ENCODE measurements around the gene TECPR2. TPM values are rescaled to one million over a fixed set of nuclear protein-coding genes. Genes with fewer than 3 reads are reported as not detected.
"Not testable (repeated sequence)": the region's sequence is repeated elsewhere in the genome, so short reads cannot be mapped to it uniquely, and the experiment has no call there.

TECPR2 gene
- total RNA-seq, 1 donor from 2014 or later, result 10.9 TPM

GRCh38 chr14:102532204-102532658, 169.5 kb downstream of the TECPR2 start:
- ATAC-seq, result peak; percentile 68

GRCh38 chr14:102537981-102538601, 175.3 kb downstream of the TECPR2 start:
- no peak for ATAC-seq

DNA sequence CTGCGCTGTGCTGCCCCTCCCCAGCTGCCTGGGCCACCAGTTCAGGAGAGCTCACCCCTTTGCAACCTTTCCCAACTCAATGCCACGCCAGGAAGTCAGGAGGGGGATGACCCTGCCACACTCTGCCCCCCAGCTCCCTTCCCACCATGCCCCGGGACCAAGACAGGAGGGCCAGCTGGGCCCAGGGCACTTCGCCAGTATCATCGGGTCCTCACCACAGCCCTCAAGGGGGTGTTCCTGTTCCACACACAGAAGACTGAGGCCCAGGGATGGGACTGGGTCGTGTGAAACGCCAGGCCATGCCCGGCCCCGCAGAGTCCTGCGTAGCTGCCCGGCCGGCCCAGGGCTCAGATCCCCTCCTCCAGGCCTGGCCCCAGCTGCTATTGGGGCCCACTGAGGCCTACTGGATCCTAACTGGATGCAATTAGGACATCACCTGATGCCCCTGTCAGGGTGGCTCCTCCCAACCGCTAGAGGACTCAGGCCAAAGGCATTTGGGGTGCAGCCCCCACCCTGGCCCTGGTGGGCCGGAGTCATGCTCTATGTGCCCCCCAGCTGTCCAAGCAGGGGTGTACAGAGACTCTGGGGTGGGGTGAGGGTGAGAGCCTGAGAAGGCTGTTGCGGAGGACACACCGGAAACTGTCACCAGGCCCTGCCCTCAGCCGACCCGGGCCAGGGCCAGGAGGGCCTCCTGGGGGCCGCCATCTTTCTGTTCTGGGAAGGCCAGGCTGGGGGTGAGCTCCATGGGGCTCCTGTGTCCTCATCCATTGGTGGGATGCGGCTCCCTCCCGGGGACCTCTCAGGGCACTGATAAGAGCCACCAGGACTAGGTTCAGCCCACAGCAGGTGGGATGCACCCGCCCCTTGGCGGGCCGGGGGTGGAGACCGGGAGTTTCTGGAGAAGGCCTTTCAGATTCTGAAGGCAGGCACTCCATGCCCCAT, 176.1 kb downstream of the TECPR2 start:
- ATAC-seq, result no peak

DNA sequence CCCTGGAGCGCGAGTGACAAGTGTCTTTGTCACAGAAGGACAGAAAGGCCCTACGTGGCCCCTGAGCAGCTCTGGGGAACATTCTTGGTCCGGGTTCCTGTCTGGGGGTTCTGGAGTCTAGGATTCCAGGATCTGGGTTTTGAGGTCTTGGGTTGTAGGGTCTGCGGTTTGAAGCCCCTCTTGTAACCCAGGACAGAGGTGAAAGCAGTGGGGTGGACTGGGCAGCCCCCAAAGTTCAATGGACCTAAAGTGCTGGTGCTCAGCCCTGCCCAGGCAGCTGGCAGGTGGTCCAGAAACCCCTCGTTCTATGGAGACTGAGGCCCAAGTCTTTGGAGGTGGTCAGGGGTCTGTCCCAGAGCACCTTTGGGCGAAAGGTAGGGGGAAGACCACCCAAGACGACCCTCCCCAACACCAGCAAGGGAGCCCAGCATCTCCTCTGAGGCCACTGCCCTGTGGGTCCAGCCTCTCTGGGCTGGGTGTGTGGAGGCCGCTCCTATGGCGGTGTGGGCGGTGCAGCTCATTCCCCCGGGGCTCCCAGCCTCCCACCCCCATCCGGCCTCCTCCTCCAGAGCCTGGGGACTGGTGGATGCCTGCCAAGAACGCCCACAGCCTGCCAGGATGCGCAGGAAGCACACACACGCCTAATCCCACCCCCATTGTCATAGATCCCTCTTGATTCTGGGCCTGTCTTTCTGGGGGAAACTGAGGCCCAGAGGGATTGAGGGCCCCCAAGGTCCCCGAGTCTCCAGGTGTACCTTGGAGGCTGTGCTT, 177.0 kb downstream of the TECPR2 start:
- ATAC-seq, result no peak

DNA sequence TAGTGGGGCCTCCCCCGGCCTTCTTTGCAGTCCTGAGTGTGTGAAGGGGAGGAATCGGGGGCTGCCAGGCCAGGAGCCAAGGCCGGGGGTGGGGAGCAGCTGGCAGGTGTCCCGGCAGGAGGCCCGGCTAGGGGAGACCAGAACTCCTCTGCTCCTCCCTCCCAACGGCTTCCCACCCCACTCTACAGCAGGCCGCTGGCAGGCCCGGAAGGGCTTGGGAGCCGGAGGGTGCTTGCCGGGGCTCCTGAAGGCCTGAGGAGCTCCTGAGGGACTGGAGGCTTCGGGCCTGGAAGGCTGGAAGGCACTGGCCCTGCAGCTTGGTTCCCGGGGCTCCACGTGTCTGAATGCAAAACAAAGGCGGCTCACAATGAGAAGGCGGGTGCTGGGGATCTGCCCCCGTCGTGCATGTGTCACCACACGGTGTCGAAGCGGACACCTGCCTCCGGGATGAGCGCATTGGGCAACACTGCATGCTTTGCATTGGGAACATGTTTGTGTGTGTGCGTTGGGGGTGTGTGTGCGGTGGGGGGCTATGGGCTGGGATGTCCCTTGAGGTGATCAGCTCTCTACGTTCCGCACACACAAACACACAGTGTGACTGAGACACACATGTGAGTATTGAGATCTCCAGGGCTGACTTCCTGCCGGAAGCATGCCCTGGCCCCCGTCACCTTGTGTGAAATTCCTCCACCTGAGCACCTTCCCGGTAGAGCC, 177.7 kb downstream of the TECPR2 start:
- ATAC-seq, result peak; percentile 44

- not testable (repeated sequence) for ATAC-seq
These were observed 178.3 kb downstream of the TECPR2 start for GRCh38 chr14:102541029-102541491.

DNA sequence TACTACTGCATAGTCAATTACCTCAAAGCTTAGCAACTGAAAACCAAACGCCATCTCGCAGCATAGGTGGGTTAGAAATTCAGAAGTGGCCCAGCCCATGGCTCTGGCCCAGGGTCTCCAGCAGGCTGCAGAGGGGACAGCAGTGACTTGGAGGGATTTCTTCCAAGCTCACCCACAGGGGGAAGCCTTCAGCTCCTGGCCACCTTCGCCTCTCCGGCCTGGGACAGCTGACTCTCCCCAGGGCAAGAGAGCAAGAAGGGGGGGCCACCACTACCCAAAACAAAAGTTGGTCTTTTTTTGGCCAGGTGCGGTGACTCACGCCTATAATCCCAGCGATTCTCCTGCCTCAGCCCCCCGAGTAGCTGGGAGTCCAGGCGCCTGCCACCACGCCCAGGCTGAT, 179.0 kb downstream of the TECPR2 start:
- no peak for ATAC-seq

DNA sequence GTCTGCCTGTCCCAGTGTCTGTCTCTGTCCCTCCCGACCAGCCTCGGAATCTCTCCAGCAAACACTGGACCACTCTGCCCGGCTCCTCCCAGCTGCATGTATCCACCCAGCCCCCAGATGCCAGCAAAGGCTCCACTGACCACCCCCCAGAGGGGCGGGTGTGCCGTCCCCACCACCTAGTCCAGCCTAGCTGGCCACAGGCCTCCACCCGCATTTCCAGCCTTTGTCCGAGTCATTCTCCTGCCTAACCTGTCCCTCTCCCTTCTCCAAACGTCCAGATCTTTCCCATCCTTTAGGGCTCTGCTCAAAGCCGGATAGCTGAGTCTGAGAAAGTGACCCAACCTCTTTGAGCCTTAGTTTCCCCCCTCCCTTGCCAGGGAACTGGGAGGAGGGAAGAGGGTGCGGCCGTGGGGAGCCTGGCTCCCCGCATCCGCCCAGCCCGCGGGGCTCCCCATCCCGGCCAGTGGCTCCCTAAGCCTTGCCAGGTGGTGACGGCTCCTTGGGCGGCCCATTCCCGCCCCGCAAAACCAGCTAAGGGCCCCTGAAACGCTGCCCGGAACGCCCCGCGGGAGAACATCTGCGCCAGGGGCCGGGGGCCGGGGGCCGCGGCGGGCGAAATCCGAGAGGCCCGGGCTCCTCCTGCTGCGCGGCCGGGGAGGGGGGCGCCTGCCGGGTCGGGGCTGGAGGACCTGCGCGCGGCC, 181.5 kb downstream of the TECPR2 start:
- ATAC-seq, result peak; percentile 78

- ATAC-seq, result peak; percentile 84
These were observed 182.2 kb downstream of the TECPR2 start for GRCh38 chr14:102544747-102545460.

- ATAC-seq, result peak; percentile 27
These were observed 182.9 kb downstream of the TECPR2 start for GRCh38 chr14:102545461-102546265.

DNA sequence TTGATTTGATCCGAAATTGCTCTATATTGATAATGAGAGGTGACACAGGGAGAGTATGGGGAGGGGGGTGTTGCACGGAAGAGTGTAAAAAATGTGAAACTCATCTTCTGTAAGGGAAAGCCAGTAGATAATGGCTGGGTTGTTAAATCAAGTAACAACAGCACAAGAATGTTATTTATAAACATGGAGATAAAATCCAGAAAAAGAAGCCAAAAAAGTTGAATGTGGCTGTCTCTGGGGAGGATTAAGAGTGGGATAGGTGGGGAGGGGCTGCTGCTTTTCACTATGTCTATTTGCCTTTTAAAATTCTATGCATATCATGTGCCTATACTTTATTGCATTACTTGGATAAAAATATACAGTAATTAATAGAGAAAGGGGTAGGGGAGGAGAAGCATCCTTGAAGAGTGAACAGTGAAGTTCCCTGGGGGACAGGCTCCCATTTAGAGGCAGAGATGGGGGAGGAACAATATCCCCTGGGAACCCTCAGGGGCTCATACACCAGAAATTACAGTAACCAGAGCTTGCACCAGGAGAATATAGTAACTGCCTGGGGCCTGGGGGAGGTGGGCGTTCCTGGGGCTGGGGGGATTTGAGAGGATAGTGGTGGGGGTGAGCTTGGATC, 186.0 kb downstream of the TECPR2 start:
- no peak for ATAC-seq

- ATAC-seq, result not testable (repeated sequence)
These were observed 188.2 kb downstream of the TECPR2 start for GRCh38 chr14:102550927-102551401.

Other genes starting within 250 kb of the TECPR2 start
- gene WDR20, start 223.0 kb upstream of the TECPR2 start, total RNA-seq, result 26.5 TPM
- 3.5 TPM for gene MOK, start 57.8 kb upstream of the TECPR2 start, total RNA-seq
- gene ZNF839, start 43.2 kb upstream of the TECPR2 start, total RNA-seq, result 6.1 TPM
- 29.6 TPM for gene CINP, start 51 bp upstream of the TECPR2 start, total RNA-seq
- 16.1 TPM for gene ANKRD9, start 146.8 kb downstream of the TECPR2 start, total RNA-seq
- 52.8 TPM for gene RCOR1, start 229.7 kb downstream of the TECPR2 start, total RNA-seq